ENCODE measurements around the gene MANSC1. TPM values are rescaled to one million over a fixed set of nuclear protein-coding genes. Genes with fewer than 3 reads are reported as not detected.

Gene MANSC1
- total and polyA plus RNA-seq, 4 experiments from 2014 or later, result 0.35 to 1.4 (median 0.47) TPM

GRCh38 chr12:12392413-12392812 is 42.4 kb upstream of the MANSC1 start:
- Histone ChIP-seq H3K4me1 (ENCODE audit: insufficient read depth, low read length) (peaks cover 20% of the 10 kb centered on the region), H3K27me3 (ENCODE audit: insufficient read depth, low read length) (no peaks in the 10 kb centered on the region), H3K27ac (ENCODE audit: low read depth, low read length) (no peak overlapping the region), H3K4me3 (ENCODE audit: low read length in 2 of 2) (no peak overlapping the region), H3K9me3 (ENCODE audit: control insufficient read depth in 1 of 2, low read length in 2 of 2) (no peaks in the 10 kb centered on the region), H3K36me3 (ENCODE audit: insufficient read depth, low read length) (no peaks in the 10 kb centered on the region)
- H3K27me3 Mint-ChIP-seq, result no peaks in the 10 kb centered on the region
- intact Hi-C loops (cut with micrococcal nuclease), result no loop called here
- no peak for DNase-seq
- H3K4me1 Mint-ChIP-seq, result peaks cover 33 to 62% (median 42%) of the 10 kb centered on the region in 4 donors
- peak overlapping the region in 2 of 7 donors; percentile 10 to 19 for H3K27ac Mint-ChIP-seq
- no peak overlapping the region for H3K4me3 Mint-ChIP-seq
- ChIA-PET POLR2A (ENCODE audit: partially characterized antibody) (no interaction called here), CTCF (ENCODE audit: partially characterized antibody) (interaction anchor here (0.6 to 1.2 kb wide), 2 partner anchors 8 to 38 kb away, joined by 3 to 4 read pairs; no protein-coding TSS in a partner anchor)
- H3K36me3 Mint-ChIP-seq, result peaks cover 27 to 35% of the 10 kb centered on the region in 2 donors
- H3K9me3 Mint-ChIP-seq, result no peaks in the 10 kb centered on the region

- DNase-seq, result peak in 1 of 5 donors; percentile 18
- Mint-ChIP-seq H3K4me1 (peaks cover 38 to 84% (median 55%) of the 10 kb centered on the region in 4 donors), H3K36me3 (peaks cover 30 to 35% of the 10 kb centered on the region in 2 donors), H3K9me3 (peaks cover 0 to 8% (median 3%) of the 10 kb centered on the region in 8 donors), H3K4me3 (peak overlapping the region in 6 of 8 donors; percentile 43 to 82 (median 55)), H3K27ac (peak overlapping the region; percentile 73 to 95 (median 86)), H3K27me3 (no peaks in the 10 kb centered on the region)
- H3K4me1 ChIP-seq (ENCODE audit: insufficient read depth, low read length), result peaks cover 62% of the 10 kb centered on the region
- H3K4me3 ChIP-seq (ENCODE audit: low read length in 2 of 2), result no peak overlapping the region
- no peaks in the 10 kb centered on the region for H3K36me3 ChIP-seq (ENCODE audit: insufficient read depth, low read length)
- intact Hi-C loops (cut with micrococcal nuclease), result no loop called here
- no peaks in the 10 kb centered on the region for H3K9me3 ChIP-seq (ENCODE audit: control insufficient read depth in 1 of 2, low read length in 2 of 2)
- H3K27me3 ChIP-seq (ENCODE audit: insufficient read depth, low read length), result no peaks in the 10 kb centered on the region
- POLR2A ChIA-PET (ENCODE audit: partially characterized antibody), result interaction anchor here (0.8 to 4.7 kb wide), 13 partner anchors 10 to 175 kb away, joined by 3 to 64 read pairs (median 4); partner anchors contain the start of genes BORCS5 and DUSP16
- H3K27ac ChIP-seq (ENCODE audit: low read depth, low read length), result no peak overlapping the region
- CTCF ChIA-PET (ENCODE audit: partially characterized antibody), result interaction anchor here (0.6 to 4.4 kb wide), 7 partner anchors 10 to 350 kb away, joined by 3 to 26 read pairs (median 7); partner anchors contain the start of gene DUSP16
Observed at GRCh38 chr12:12387501-12387900, 37.5 kb upstream of the MANSC1 start.

- Mint-ChIP-seq H3K36me3 (peaks cover 27 to 41% of the 10 kb centered on the region in 2 donors), H3K27ac (peak overlapping the region; percentile 86 to 99 (median 96)), H3K4me1 (peaks cover 46 to 87% (median 68%) of the 10 kb centered on the region in 4 donors), H3K9me3 (peaks cover 0 to 18% (median 11%) of the 10 kb centered on the region in 8 donors), H3K27me3 (no peaks in the 10 kb centered on the region), H3K4me3 (peak overlapping the region; percentile 59 to 85 (median 74))
- peaks cover 87% of the 10 kb centered on the region for H3K4me1 ChIP-seq (ENCODE audit: insufficient read depth, low read length)
- peak overlapping the region; percentile 50 for H3K27ac ChIP-seq (ENCODE audit: low read depth, low read length)
- ChIA-PET CTCF (ENCODE audit: partially characterized antibody) (interaction anchor here (0.6 to 4.4 kb wide), 12 partner anchors 8 to 352 kb away, joined by 3 to 26 read pairs (median 4); partner anchors contain the start of genes DUSP16 and GPR19), POLR2A (ENCODE audit: partially characterized antibody) (interaction anchor here (0.6 to 4.7 kb wide), 30 partner anchors 9 to 352 kb away, joined by 3 to 64 read pairs (median 6); partner anchors contain the start of genes BORCS5, DUSP16 and MANSC1)
- peak overlapping the region in 1 of 2 donors; percentile 9 for H3K4me3 ChIP-seq (ENCODE audit: low read length in 2 of 2)
- peak in 4 of 5 donors; percentile 46 to 48 (median 47) for DNase-seq
- no peaks in the 10 kb centered on the region for H3K27me3 ChIP-seq (ENCODE audit: insufficient read depth, low read length)
- intact Hi-C loops (cut with micrococcal nuclease), result loop anchor here (1.0 kb wide), 1 partner anchor 98 kb away; no protein-coding TSS in a partner anchor
- no peaks in the 10 kb centered on the region for H3K36me3 ChIP-seq (ENCODE audit: insufficient read depth, low read length)
- no peaks in the 10 kb centered on the region for H3K9me3 ChIP-seq (ENCODE audit: control insufficient read depth in 1 of 2, low read length in 2 of 2)
Observed at GRCh38 chr12:12384571-12385340, 34.7 kb upstream of the MANSC1 start.

DNA sequence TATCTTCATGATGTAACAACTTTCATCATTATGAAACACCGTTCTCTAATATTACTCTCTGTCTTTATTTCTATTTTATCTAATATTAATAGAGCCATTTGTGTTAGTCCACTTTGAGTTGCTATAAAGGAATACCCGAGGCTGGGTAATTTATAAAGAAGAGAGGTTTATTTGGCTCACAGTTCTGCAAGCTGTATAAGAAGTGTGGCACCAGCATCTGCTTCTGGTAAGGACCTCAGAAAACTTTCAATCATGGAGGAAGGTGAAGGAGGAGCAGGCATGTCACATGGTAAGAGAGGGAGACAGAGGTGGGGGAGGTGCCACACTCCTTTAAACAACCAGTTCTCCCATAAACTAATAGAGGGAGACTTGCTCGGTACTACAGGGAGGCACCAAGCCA is 31.9 kb upstream of the MANSC1 start:
- H3K27ac Mint-ChIP-seq, result peak overlapping the region; percentile 84 to 100 (median 98)
- Histone ChIP-seq H3K27ac (ENCODE audit: low read depth, low read length) (no peak overlapping the region), H3K9me3 (ENCODE audit: control insufficient read depth in 1 of 2, low read length in 2 of 2) (no peaks in the 10 kb centered on the region), H3K4me3 (ENCODE audit: low read length in 2 of 2) (no peak overlapping the region), H3K27me3 (ENCODE audit: insufficient read depth, low read length) (no peaks in the 10 kb centered on the region), H3K36me3 (ENCODE audit: insufficient read depth, low read length) (no peaks in the 10 kb centered on the region), H3K4me1 (ENCODE audit: insufficient read depth, low read length) (peaks cover 97% of the 10 kb centered on the region)
- DNase-seq, result no peak
- intact Hi-C loops (cut with micrococcal nuclease), result loop anchor here (2.0 kb wide), 1 partner anchor 61 kb away; no protein-coding TSS in a partner anchor
- H3K4me1 Mint-ChIP-seq, result peaks cover 47 to 85% (median 66%) of the 10 kb centered on the region in 4 donors
- ChIA-PET POLR2A (ENCODE audit: partially characterized antibody) (no interaction called here), CTCF (ENCODE audit: partially characterized antibody) (no interaction called here)
- H3K9me3 Mint-ChIP-seq, result peaks cover 0 to 18% (median 11%) of the 10 kb centered on the region in 8 donors
- peak overlapping the region in 3 of 8 donors; percentile 22 to 43 (median 31) for H3K4me3 Mint-ChIP-seq
- no peaks in the 10 kb centered on the region for H3K27me3 Mint-ChIP-seq
- H3K36me3 Mint-ChIP-seq, result peaks cover 30 to 36% of the 10 kb centered on the region in 2 donors

DNA sequence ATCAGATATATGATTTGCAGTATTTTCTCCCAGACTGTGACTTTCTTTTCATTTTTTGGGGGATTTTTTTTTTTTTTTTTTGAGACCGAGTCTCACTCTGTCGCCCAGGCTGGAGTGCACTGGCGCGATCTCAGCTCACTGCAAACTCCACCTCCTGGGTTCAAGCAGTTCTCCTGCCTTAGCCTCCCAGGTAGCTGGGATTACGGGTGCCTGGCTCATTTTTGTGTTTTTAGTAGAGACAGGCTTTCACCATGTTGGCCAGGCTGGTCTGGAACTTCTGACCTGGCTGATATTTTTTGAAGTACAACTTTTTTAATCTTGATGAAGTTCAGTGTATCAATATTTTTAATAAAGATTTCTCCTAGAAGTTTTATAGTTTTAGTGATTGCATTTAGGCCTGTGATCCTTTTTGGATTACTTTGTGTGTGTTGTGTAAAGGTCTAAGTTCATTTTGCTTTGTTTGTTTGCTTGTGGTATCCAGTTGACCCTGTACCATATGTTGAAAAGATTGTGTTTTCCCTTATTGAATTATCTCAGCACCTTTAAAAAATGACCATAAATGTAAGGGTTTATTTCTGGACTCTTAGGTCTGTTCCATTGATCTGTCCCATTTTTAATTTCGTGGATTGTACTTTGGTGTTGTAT is 31.0 kb upstream of the MANSC1 start:
- no peaks in the 10 kb centered on the region for H3K27me3 Mint-ChIP-seq
- peaks cover 0 to 18% (median 11%) of the 10 kb centered on the region in 8 donors for H3K9me3 Mint-ChIP-seq
- ChIA-PET CTCF (ENCODE audit: partially characterized antibody) (interaction anchor here (0.7 to 7.1 kb wide), 2 partner anchors 100 to 274 kb away, joined by 3 to 75 read pairs; no protein-coding TSS in a partner anchor), POLR2A (ENCODE audit: partially characterized antibody) (interaction anchor here (0.7 to 6.4 kb wide), 11 partner anchors 8 to 355 kb away, joined by 3 to 111 read pairs (median 41); partner anchors contain the start of gene DUSP16)
- Histone ChIP-seq H3K4me3 (ENCODE audit: low read length in 2 of 2) (no peak overlapping the region), H3K9me3 (ENCODE audit: control insufficient read depth in 1 of 2, low read length in 2 of 2) (no peaks in the 10 kb centered on the region), H3K27ac (ENCODE audit: low read depth, low read length) (peak overlapping the region; percentile 82), H3K27me3 (ENCODE audit: insufficient read depth, low read length) (no peaks in the 10 kb centered on the region), H3K4me1 (ENCODE audit: insufficient read depth, low read length) (peaks cover 92% of the 10 kb centered on the region), H3K36me3 (ENCODE audit: insufficient read depth, low read length) (no peaks in the 10 kb centered on the region)
- H3K36me3 Mint-ChIP-seq, result peaks cover 33 to 40% of the 10 kb centered on the region in 2 donors
- peak overlapping the region; percentile 84 to 100 (median 98) for H3K27ac Mint-ChIP-seq
- DNase-seq, result no peak
- intact Hi-C loops (cut with micrococcal nuclease), result loop anchor here (1.0 to 2.0 kb wide), 4 partner anchors 62 to 356 kb away; no protein-coding TSS in a partner anchor
- peak overlapping the region in 3 of 8 donors; percentile 8 to 72 (median 48) for H3K4me3 Mint-ChIP-seq
- peaks cover 50 to 84% (median 67%) of the 10 kb centered on the region in 4 donors for H3K4me1 Mint-ChIP-seq

DNA sequence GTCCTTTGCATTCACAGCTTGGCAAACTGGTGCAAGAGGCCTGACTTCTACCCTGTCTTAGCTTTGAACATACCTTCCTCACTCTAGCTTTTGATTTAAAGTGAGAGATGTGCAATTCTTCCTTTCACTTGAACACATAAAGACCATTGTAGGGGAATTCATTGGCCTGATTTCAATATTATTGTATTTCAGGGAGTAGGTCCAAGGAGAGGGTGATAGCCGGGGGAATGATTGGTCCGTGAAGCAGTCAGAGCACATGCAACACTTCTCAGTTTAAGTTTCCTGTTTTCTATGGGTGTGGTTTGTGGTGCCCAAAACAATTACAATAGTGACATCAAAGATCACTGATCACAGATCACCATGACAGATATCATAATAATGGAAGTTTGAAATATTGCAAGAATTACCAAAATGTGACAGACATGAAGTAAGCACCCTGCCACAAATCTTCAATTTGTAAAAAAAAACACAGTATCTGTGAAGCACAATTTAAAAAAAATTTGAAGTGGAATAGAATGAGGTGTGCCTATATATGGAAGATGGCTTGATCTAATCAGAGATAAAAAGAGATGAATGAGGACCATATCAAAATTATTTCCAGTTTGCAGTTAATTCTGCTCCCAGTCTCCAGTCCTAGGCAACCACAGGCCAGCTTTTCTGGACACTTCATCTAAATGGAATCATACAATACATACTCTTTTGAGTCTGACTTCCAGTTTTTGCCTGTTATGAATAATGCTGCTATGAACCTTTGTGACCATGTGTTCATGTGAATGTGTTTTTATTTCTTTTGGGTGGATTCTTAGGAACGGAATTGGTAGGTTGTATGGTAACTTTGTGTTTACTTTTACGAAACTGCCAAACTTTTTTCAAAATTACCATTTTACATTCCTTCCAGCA is 30.0 kb upstream of the MANSC1 start:
- no peaks in the 10 kb centered on the region for H3K9me3 ChIP-seq (ENCODE audit: control insufficient read depth in 1 of 2, low read length in 2 of 2)
- peak overlapping the region; percentile 7 to 80 (median 58) for H3K4me3 Mint-ChIP-seq
- intact Hi-C loops (cut with micrococcal nuclease), result loop anchor here (1.0 to 5.0 kb wide), 5 partner anchors 63 to 407 kb away; partner anchors contain the start of gene APOLD1
- no peaks in the 10 kb centered on the region for H3K36me3 ChIP-seq (ENCODE audit: insufficient read depth, low read length)
- peak overlapping the region; percentile 86 to 100 (median 99) for H3K27ac Mint-ChIP-seq
- peak; percentile 85 to 93 (median 89) for DNase-seq
- H3K27me3 ChIP-seq (ENCODE audit: insufficient read depth, low read length), result no peaks in the 10 kb centered on the region
- peaks cover 0 to 18% (median 11%) of the 10 kb centered on the region in 8 donors for H3K9me3 Mint-ChIP-seq
- POLR2A ChIA-PET (ENCODE audit: partially characterized antibody), result interaction anchor here (0.6 to 6.4 kb wide), 29 partner anchors 9 to 356 kb away, joined by 3 to 111 read pairs (median 7); partner anchors contain the start of genes BORCS5, CDKN1B and DUSP16
- H3K4me1 Mint-ChIP-seq, result peaks cover 46 to 74% (median 60%) of the 10 kb centered on the region in 4 donors
- CTCF ChIA-PET (ENCODE audit: partially characterized antibody), result interaction anchor here (0.6 to 7.5 kb wide), 13 partner anchors 58 to 357 kb away, joined by 3 to 150 read pairs (median 10); partner anchors contain the start of gene DUSP16
- peaks cover 33 to 38% of the 10 kb centered on the region in 2 donors for H3K36me3 Mint-ChIP-seq
- H3K4me1 ChIP-seq (ENCODE audit: insufficient read depth, low read length), result peaks cover 82% of the 10 kb centered on the region
- no peaks in the 10 kb centered on the region for H3K27me3 Mint-ChIP-seq
- no peak overlapping the region for H3K4me3 ChIP-seq (ENCODE audit: low read length in 2 of 2)
- peak overlapping the region; percentile 82 for H3K27ac ChIP-seq (ENCODE audit: low read depth, low read length)
